Chondrocyte (in vitro differentiated cells): ENCODE results near the gene CADM2. TPM values are rescaled to one million over a fixed set of nuclear protein-coding genes. Genes with fewer than 3 reads are reported as not detected.

ENCODE experiments used
- DNase-seq: peaks from one replicate; pipeline ENCODE4 v3.0.0; 2021; ENCODE audit warnings: mixed read lengths, low spot score
- H3K27ac Mint-ChIP-seq: one replicate; pipeline ENCODE4 v1.8.0; 2021; ENCODE audit warnings: mild to moderate bottlenecking, moderate library complexity, mixed read lengths; ENCODE audit not compliant: unreplicated experiment
- H3K27me3 Mint-ChIP-seq: 2 replicates; pipeline ENCODE4 v1.8.0; 2021; ENCODE audit warnings: low read depth, mixed read lengths
- H3K36me3 Mint-ChIP-seq: 2 replicates; pipeline ENCODE4 v1.8.0; 2021; ENCODE audit warnings: low read depth, mixed read lengths
- H3K4me1 Mint-ChIP-seq: 2 replicates; pipeline ENCODE4 v1.8.0; 2021; ENCODE audit warnings: low read depth, mild to moderate bottlenecking, mixed read lengths
- H3K4me3 Mint-ChIP-seq: one replicate; pipeline ENCODE4 v1.8.0; 2021; ENCODE audit warnings: mild to moderate bottlenecking, moderate library complexity, mixed read lengths; ENCODE audit not compliant: unreplicated experiment
- H3K9me3 Mint-ChIP-seq: 2 replicates; pipeline ENCODE4 v1.8.0; 2021; ENCODE audit warnings: low read depth, mixed read lengths
- total RNA-seq: library from RNA; stranded (reverse); gene quantifications from 3 replicates; pipeline ENCODE4 v1.2.1, GENCODE V29; 2021
- TF ChIP-seq, protein P1 (sequence below): fragments of 200-600 bp; sonication (generic); IDR thresholded peaks from 2 replicates; pipeline ENCODE4 v1.5.0; 2021; ENCODE audit warnings: antibody characterized with exemption, mild to moderate bottlenecking, moderate library complexity

The CADM2 gene
- total RNA-seq, 1 donor from 2014 or later = 1.1 TPM

DNA sequence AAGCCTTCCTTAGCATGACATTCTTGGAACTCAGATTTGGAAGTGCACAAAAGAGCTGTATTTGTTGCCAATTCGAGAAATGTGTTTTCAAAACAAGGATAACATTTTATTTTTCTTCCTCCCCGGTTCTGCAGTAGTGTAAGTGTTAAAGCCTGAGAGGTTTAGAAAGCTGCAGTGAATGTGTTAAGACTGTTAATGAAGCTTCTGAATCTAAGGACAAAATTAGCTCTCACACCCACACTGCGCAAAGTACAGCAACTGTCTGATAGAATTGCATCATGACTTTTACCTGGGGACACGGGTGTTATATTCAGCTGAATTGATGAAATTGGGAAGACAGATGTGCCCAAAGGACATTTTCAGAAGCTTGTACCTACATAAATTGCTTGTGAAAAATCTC, 344.4 kb downstream of the CADM2 start:
- no peak overlapping the region for H3K27ac Mint-ChIP-seq

DNA sequence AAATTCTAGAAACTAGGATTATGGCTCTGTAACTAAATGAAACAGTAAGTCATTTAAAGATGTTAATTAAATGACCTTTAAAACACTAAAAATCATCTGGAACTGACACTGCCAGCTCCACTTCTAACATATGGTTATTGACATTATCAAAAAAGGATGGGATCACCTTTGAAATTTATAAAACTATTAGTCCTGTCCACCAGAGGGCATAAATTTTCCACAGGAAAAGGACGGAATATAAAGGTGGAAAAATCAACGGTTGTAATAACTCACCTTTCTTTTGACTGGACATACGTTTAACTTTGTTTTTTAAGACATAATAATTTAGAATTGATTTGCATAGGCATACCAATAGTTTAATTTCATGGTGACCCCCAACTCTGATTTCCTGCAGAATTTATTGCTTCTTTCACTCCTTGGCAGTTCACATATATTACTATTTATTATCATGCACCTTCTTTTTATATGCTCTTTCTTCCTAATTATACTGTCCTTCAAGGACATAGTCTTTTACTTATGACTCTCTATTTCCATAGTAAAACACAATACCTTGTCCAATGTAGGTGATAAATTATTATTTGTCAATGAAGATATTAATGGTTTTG, 345.7 kb downstream of the CADM2 start:
- no peak for DNase-seq
- H3K27me3 Mint-ChIP-seq = peaks cover 6% of the 10 kb centered on the region
- no peaks in the 10 kb centered on the region for H3K4me1 Mint-ChIP-seq
- no peak overlapping the region for H3K4me3 Mint-ChIP-seq
- H3K36me3 Mint-ChIP-seq = no peaks in the 10 kb centered on the region
- no peak overlapping the region for H3K27ac Mint-ChIP-seq
- no peaks in the 10 kb centered on the region for H3K9me3 Mint-ChIP-seq
- TF ChIP-seq, protein P1, sequence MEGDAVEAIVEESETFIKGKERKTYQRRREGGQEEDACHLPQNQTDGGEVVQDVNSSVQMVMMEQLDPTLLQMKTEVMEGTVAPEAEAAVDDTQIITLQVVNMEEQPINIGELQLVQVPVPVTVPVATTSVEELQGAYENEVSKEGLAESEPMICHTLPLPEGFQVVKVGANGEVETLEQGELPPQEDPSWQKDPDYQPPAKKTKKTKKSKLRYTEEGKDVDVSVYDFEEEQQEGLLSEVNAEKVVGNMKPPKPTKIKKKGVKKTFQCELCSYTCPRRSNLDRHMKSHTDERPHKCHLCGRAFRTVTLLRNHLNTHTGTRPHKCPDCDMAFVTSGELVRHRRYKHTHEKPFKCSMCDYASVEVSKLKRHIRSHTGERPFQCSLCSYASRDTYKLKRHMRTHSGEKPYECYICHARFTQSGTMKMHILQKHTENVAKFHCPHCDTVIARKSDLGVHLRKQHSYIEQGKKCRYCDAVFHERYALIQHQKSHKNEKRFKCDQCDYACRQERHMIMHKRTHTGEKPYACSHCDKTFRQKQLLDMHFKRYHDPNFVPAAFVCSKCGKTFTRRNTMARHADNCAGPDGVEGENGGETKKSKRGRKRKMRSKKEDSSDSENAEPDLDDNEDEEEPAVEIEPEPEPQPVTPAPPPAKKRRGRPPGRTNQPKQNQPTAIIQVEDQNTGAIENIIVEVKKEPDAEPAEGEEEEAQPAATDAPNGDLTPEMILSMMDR = peak; percentile 84

More for the DNA sequence above, 344.4 kb downstream of the CADM2 start:
- no peak overlapping the region for H3K4me3 Mint-ChIP-seq
- peaks cover 6% of the 10 kb centered on the region for H3K27me3 Mint-ChIP-seq
- no peak for DNase-seq
- TF ChIP-seq, protein P1 = no peak
- H3K9me3 Mint-ChIP-seq = no peaks in the 10 kb centered on the region
- no peaks in the 10 kb centered on the region for H3K36me3 Mint-ChIP-seq
- no peaks in the 10 kb centered on the region for H3K4me1 Mint-ChIP-seq

- TF ChIP-seq, protein P1 = no peak
- Mint-ChIP-seq H3K27ac (no peak overlapping the region), H3K36me3 (no peaks in the 10 kb centered on the region), H3K9me3 (no peaks in the 10 kb centered on the region), H3K4me3 (no peak overlapping the region), H3K27me3 (no peaks in the 10 kb centered on the region), H3K4me1 (no peaks in the 10 kb centered on the region)
- DNase-seq = no peak
Observed at GRCh38 chr3:85312331-85312730, 353.5 kb downstream of the CADM2 start.

DNA sequence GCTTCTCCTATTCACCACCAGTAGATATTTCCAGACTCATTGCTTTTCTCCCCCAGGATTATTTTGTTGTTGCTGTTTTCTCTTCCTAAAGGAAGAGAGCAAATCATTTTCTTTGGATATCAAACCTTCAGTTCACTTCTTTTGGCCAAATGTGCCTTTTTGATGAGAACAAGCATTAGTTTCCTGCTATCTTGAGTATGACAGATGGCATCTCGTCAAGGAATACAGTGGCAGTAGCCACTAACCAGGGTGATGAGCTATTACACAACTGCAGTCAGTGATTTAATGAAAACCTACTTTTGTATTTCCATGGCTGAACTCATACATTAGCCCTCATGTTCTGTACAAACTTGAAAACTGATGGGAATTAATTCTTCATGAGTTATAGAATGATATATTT, 354.6 kb downstream of the CADM2 start:
- Mint-ChIP-seq H3K27me3 (no peaks in the 10 kb centered on the region), H3K4me3 (no peak overlapping the region), H3K27ac (no peak overlapping the region), H3K36me3 (no peaks in the 10 kb centered on the region), H3K9me3 (no peaks in the 10 kb centered on the region), H3K4me1 (no peaks in the 10 kb centered on the region)
- DNase-seq = no peak
- TF ChIP-seq, protein P1 = no peak

DNA sequence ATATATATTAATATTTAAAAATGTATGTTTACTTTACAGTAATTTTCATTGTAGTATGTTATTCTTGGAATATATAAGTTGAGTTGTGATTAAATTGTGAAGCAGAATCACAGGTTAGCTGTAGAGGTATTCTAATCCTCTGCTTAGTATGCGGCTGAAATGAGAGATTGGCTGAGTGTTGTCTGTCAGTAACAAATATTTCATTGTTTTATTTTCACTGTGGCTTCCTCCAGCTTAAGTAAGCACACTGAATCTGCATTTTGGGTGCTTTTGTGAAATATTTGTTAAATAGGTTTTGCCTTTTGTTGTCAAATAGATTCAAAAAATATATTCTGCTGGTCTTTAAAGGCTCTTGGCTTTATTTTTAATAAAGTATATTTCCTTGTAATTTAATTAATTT, 357.5 kb downstream of the CADM2 start:
- peaks cover 4% of the 10 kb centered on the region for H3K9me3 Mint-ChIP-seq
- TF ChIP-seq, protein P1 = no peak
- no peak overlapping the region for H3K4me3 Mint-ChIP-seq
- no peaks in the 10 kb centered on the region for H3K4me1 Mint-ChIP-seq
- H3K27ac Mint-ChIP-seq = no peak overlapping the region
- no peak for DNase-seq
- H3K36me3 Mint-ChIP-seq = no peaks in the 10 kb centered on the region
- H3K27me3 Mint-ChIP-seq = no peaks in the 10 kb centered on the region
